Stomach smooth muscle (tissue), 2 donors: ENCODE measurements around the gene ITGA8.
"Not testable (repeated sequence)": the region's sequence is repeated elsewhere in the genome, so short reads cannot be mapped to it uniquely, and the experiment has no call there.

Source experiments
- H3K27ac ChIP-seq: one replicate; pipeline ENCODE4 v1.7.0; 2013; ENCODE audit warnings: mild to moderate bottlenecking, low read length, inconsistent platforms
- H3K27me3 ChIP-seq, 2 donors: one replicate each; pipeline ENCODE4 v1.7.0; 2013; ENCODE audit warnings: low read length in 2 of 2; ENCODE audit not compliant: insufficient read depth in 2 of 2, control insufficient read depth in 1 of 2
- H3K36me3 ChIP-seq, 2 donors: one replicate each; pipeline ENCODE4 v1.7.0; 2013; ENCODE audit warnings: low read length in 2 of 2; ENCODE audit not compliant: control insufficient read depth in 2 of 2, insufficient read depth in 2 of 2
- H3K4me1 ChIP-seq: one replicate; pipeline ENCODE4 v1.7.0; 2013; ENCODE audit warnings: low read length; ENCODE audit not compliant: control insufficient read depth, insufficient read depth
- H3K4me3 ChIP-seq, 2 donors: one replicate each; pipeline ENCODE4 v1.7.0; 2013; ENCODE audit warnings: low read length in 2 of 2
- H3K9ac ChIP-seq, 2 donors: one replicate each; pipeline ENCODE4 v1.7.0; 2013; ENCODE audit warnings: low read length in 2 of 2, mild to moderate bottlenecking in 1 of 2
- H3K9me3 ChIP-seq, 2 donors: one replicate each; pipeline ENCODE4 v1.7.0; 2013; ENCODE audit warnings: low read length in 2 of 2; ENCODE audit not compliant: control insufficient read depth in 2 of 2
- donor health status: healthy.
- donor health status: Pancreatic carcinoma.

The ITGA8 gene

GRCh38 chr10:15485684-15486316 is 233.9 kb downstream of the ITGA8 start:
- Histone ChIP-seq H3K27me3 (peaks cover 0 to 2% of the 10 kb centered on the region in 2 donors), H3K4me3 (no peak overlapping the region), H3K36me3 (no peaks in the 10 kb centered on the region), H3K9ac (no peak overlapping the region), H3K4me1 (no peaks in the 10 kb centered on the region), H3K27ac (no peak overlapping the region), H3K9me3 (no peaks in the 10 kb centered on the region)

GRCh38 chr10:15485027-15485426 is 234.7 kb downstream of the ITGA8 start:
- Histone ChIP-seq H3K9me3 (no peaks in the 10 kb centered on the region), H3K36me3 (no peaks in the 10 kb centered on the region), H3K9ac (no peak overlapping the region), H3K27ac (no peak overlapping the region), H3K27me3 (peaks cover 0 to 2% of the 10 kb centered on the region in 2 donors), H3K4me1 (no peaks in the 10 kb centered on the region), H3K4me3 (no peak overlapping the region)

GRCh38 chr10:15484128-15484527 is 235.6 kb downstream of the ITGA8 start:
- H3K27ac ChIP-seq: no peak overlapping the region

GRCh38 chr10:15483215-15484075 is 236.3 kb downstream of the ITGA8 start:
- Histone ChIP-seq H3K36me3 (no peaks in the 10 kb centered on the region), H3K9ac (no peak overlapping the region), H3K9me3 (no peaks in the 10 kb centered on the region), H3K4me1 (no peaks in the 10 kb centered on the region), H3K27me3 (peaks cover 0 to 2% of the 10 kb centered on the region in 2 donors), H3K27ac (no peak overlapping the region), H3K4me3 (no peak overlapping the region)

More at GRCh38 chr10:15484128-15484527, 235.6 kb downstream of the ITGA8 start:
- H3K9ac ChIP-seq: no peak overlapping the region
- no peaks in the 10 kb centered on the region for H3K36me3 ChIP-seq
- H3K27me3 ChIP-seq: peaks cover 0 to 2% of the 10 kb centered on the region in 2 donors
- no peaks in the 10 kb centered on the region for H3K4me1 ChIP-seq
- no peak overlapping the region for H3K4me3 ChIP-seq
- no peaks in the 10 kb centered on the region for H3K9me3 ChIP-seq

GRCh38 chr10:15482156-15482555 is 237.6 kb downstream of the ITGA8 start:
- Histone ChIP-seq H3K4me1 (no peaks in the 10 kb centered on the region), H3K4me3 (no peak overlapping the region), H3K27me3 (peaks cover 0 to 2% of the 10 kb centered on the region in 2 donors), H3K27ac (no peak overlapping the region), H3K9ac (no peak overlapping the region), H3K36me3 (no peaks in the 10 kb centered on the region), H3K9me3 (no peaks in the 10 kb centered on the region)

- no peak overlapping the region for H3K4me3 ChIP-seq
- no peak overlapping the region for H3K9ac ChIP-seq
- H3K27me3 ChIP-seq: peaks cover under 1 to 2% of the 10 kb centered on the region in 2 donors
- H3K27ac ChIP-seq: no peak overlapping the region
- no peaks in the 10 kb centered on the region for H3K9me3 ChIP-seq
- H3K36me3 ChIP-seq: no peaks in the 10 kb centered on the region
- H3K4me1 ChIP-seq: no peaks in the 10 kb centered on the region
Observed at GRCh38 chr10:15478950-15479349, 240.8 kb downstream of the ITGA8 start.

- no peak overlapping the region for H3K9ac ChIP-seq
- peaks cover 2 to 4% of the 10 kb centered on the region in 2 donors for H3K27me3 ChIP-seq
- H3K36me3 ChIP-seq: no peaks in the 10 kb centered on the region
- H3K27ac ChIP-seq: no peak overlapping the region
- no peaks in the 10 kb centered on the region for H3K4me1 ChIP-seq
- H3K9me3 ChIP-seq: no peaks in the 10 kb centered on the region
- no peak overlapping the region for H3K4me3 ChIP-seq
Observed at GRCh38 chr10:15478429-15478828, 241.3 kb downstream of the ITGA8 start.

- no peak overlapping the region for H3K4me3 ChIP-seq
- H3K4me1 ChIP-seq: no peaks in the 10 kb centered on the region
- no peaks in the 10 kb centered on the region for H3K9me3 ChIP-seq
- no peak overlapping the region for H3K9ac ChIP-seq
- no peak overlapping the region for H3K27ac ChIP-seq
- H3K36me3 ChIP-seq: no peaks in the 10 kb centered on the region
- H3K27me3 ChIP-seq: peaks cover 2 to 7% of the 10 kb centered on the region in 2 donors
Observed at GRCh38 chr10:15476337-15476736, 243.4 kb downstream of the ITGA8 start.

GRCh38 chr10:15475439-15475838 is 244.3 kb downstream of the ITGA8 start:
- not testable (repeated sequence) for H3K36me3 ChIP-seq, H3K9ac ChIP-seq, H3K27me3 ChIP-seq, H3K27ac ChIP-seq, H3K9me3 ChIP-seq, H3K4me3 ChIP-seq, H3K4me1 ChIP-seq

- H3K4me1 ChIP-seq: no peaks in the 10 kb centered on the region
- peaks cover 2 to 7% of the 10 kb centered on the region in 2 donors for H3K27me3 ChIP-seq
- H3K4me3 ChIP-seq: no peak overlapping the region
- H3K9me3 ChIP-seq: no peaks in the 10 kb centered on the region
- no peaks in the 10 kb centered on the region for H3K36me3 ChIP-seq
- H3K27ac ChIP-seq: no peak overlapping the region
- no peak overlapping the region for H3K9ac ChIP-seq
Observed at GRCh38 chr10:15474671-15475070, 245.1 kb downstream of the ITGA8 start.

GRCh38 chr10:15473396-15473767 is 246.3 kb downstream of the ITGA8 start:
- Histone ChIP-seq H3K4me1 (no peaks in the 10 kb centered on the region), H3K36me3 (no peaks in the 10 kb centered on the region), H3K4me3 (no peak overlapping the region), H3K27me3 (peaks cover 2 to 9% of the 10 kb centered on the region in 2 donors), H3K9ac (no peak overlapping the region), H3K27ac (no peak overlapping the region), H3K9me3 (no peaks in the 10 kb centered on the region)
